NCI-H82 treated with DMSO at 0.1 percent for 48 hours (cell line): ENCODE data around the gene PELI1.

ENCODE experiments used
- DNase-seq: peaks from one replicate; lab custom pipeline; 2025; ENCODE audit not compliant: unreplicated experiment; lab: John Stamatoyannopoulos, UW

PELI1 gene

GRCh38 chr2:64144057-64145013, at the start of gene PELI1:
TSS of gene PELI1 (minus strand) at chr2:64144420. CDS start at chr2:64108310, 36,110 bp downstream.
- DNase-seq = peak; percentile 97

GRCh38 chr2:64193491-64193890, 49.3 kb upstream of the PELI1 start:
- no peak for DNase-seq

- DNase-seq = no peak
Measured at GRCh38 chr2:64192664-64193105, 48.5 kb upstream of the PELI1 start.

- no peak for DNase-seq
Measured at GRCh38 chr2:64192125-64192479, 47.9 kb upstream of the PELI1 start.

- no peak for DNase-seq
Measured at GRCh38 chr2:64189586-64189985, 45.4 kb upstream of the PELI1 start.

- DNase-seq = no peak
Measured at GRCh38 chr2:64189167-64189566, 44.9 kb upstream of the PELI1 start.

GRCh38 chr2:64186699-64187605, 42.7 kb upstream of the PELI1 start:
- DNase-seq = no peak

GRCh38 chr2:64179582-64180321, 35.5 kb upstream of the PELI1 start:
- DNase-seq = no peak

GRCh38 chr2:64177315-64177714, 33.1 kb upstream of the PELI1 start:
- no peak for DNase-seq

GRCh38 chr2:64175419-64176197, 31.4 kb upstream of the PELI1 start:
- DNase-seq = no peak

- DNase-seq = no peak
Measured at GRCh38 chr2:64173156-64174135, 29.2 kb upstream of the PELI1 start.

GRCh38 chr2:64168756-64169155, 24.5 kb upstream of the PELI1 start:
- no peak for DNase-seq

GRCh38 chr2:64168201-64168600, 24.0 kb upstream of the PELI1 start:
- no peak for DNase-seq

GRCh38 chr2:64166637-64167420, 22.6 kb upstream of the PELI1 start:
- DNase-seq = peak; percentile 94

- DNase-seq = no peak
Measured at GRCh38 chr2:64166212-64166611, 22.0 kb upstream of the PELI1 start.

GRCh38 chr2:64165706-64166105, 21.5 kb upstream of the PELI1 start:
- no peak for DNase-seq

- DNase-seq = no peak
Measured at GRCh38 chr2:64164629-64165028, 20.4 kb upstream of the PELI1 start.

GRCh38 chr2:64162516-64162915, 18.3 kb upstream of the PELI1 start:
- DNase-seq = no peak
